Measurements from ENCODE around the gene DNM2. TPM values are rescaled to one million over a fixed set of nuclear protein-coding genes. Genes with fewer than 3 reads are reported as not detected.
"Not testable (repeated sequence)": the region's sequence is repeated elsewhere in the genome, so short reads cannot be mapped to it uniquely, and the experiment has no call there.

DNM2 gene
- total RNA-seq, 2 experiments from 2014 or later = 279 to 286 TPM

DNA sequence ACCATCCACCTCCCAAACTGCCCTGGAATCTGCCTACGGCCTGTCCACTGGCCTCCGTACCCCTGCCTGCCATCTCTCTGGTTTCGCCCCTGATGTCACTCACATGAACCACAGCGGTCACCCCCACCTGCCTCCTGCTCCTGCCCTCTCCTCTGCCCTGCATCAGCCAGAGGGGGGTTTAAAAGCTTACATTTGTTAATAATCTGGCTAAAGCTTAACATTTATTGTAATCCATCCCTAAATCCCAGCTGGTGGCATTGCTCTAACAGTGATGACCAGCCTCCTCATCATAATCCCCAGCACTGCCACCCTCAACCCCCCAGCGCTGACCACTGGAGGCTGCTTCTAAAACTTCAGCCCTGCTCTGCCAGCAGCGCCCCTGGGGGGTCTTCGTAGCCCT, 38.9 kb downstream of the DNM2 start:
- no peak overlapping the region for H3K4me3 Mint-ChIP-seq
- ChIA-PET CTCF (interaction anchor here (2.1 kb wide), 1 partner anchor 39 kb away, joined by 12 read pairs; the partner anchor contains the start of gene DNM2), POLR2A (interaction anchor here (1.0 to 4.3 kb wide), 2 partner anchors 39 to 56 kb away, joined by 4 to 80 read pairs; partner anchors contain the start of genes DNM2 and QTRT1)
- H3K9me3 Mint-ChIP-seq = no peaks in the 10 kb centered on the region
- Histone ChIP-seq H3K36me3 (ENCODE audit: insufficient read depth, low read length) (peaks cover 13% of the 10 kb centered on the region), H3K9me3 (ENCODE audit: control insufficient read depth in 1 of 2, insufficient read depth in 1 of 2, low read length in 2 of 2) (no peaks in the 10 kb centered on the region), H3K4me3 (ENCODE audit: low read length) (no peak overlapping the region), H3K4me1 (ENCODE audit: insufficient read depth, low read length) (peaks cover 88% of the 10 kb centered on the region), H3K27ac (ENCODE audit: low read depth in 1 of 2, low read length in 2 of 2) (peak overlapping the region in 1 of 2 donors; percentile 14), H3K27me3 (ENCODE audit: control insufficient read depth in 1 of 2, insufficient read depth in 2 of 2, low read length in 2 of 2) (no peaks in the 10 kb centered on the region)
- ATAC-seq (ENCODE audit: poor library complexity) = no peak
- H3K4me1 Mint-ChIP-seq (ENCODE audit: low read depth) = peaks cover 89% of the 10 kb centered on the region
- H3K36me3 Mint-ChIP-seq (ENCODE audit: low read depth) = peaks cover 36% of the 10 kb centered on the region
- intact Hi-C loops (cut with DNase I, micrococcal nuclease) = no loop called here
- H3K27ac Mint-ChIP-seq = peak overlapping the region; percentile 96
- H3K27me3 Mint-ChIP-seq = no peaks in the 10 kb centered on the region
- TF ChIP-seq, protein P1, sequence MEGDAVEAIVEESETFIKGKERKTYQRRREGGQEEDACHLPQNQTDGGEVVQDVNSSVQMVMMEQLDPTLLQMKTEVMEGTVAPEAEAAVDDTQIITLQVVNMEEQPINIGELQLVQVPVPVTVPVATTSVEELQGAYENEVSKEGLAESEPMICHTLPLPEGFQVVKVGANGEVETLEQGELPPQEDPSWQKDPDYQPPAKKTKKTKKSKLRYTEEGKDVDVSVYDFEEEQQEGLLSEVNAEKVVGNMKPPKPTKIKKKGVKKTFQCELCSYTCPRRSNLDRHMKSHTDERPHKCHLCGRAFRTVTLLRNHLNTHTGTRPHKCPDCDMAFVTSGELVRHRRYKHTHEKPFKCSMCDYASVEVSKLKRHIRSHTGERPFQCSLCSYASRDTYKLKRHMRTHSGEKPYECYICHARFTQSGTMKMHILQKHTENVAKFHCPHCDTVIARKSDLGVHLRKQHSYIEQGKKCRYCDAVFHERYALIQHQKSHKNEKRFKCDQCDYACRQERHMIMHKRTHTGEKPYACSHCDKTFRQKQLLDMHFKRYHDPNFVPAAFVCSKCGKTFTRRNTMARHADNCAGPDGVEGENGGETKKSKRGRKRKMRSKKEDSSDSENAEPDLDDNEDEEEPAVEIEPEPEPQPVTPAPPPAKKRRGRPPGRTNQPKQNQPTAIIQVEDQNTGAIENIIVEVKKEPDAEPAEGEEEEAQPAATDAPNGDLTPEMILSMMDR (IDR thresholded peaks at IDR 0.05) = no peak
- DNase-seq = no peak

DNA sequence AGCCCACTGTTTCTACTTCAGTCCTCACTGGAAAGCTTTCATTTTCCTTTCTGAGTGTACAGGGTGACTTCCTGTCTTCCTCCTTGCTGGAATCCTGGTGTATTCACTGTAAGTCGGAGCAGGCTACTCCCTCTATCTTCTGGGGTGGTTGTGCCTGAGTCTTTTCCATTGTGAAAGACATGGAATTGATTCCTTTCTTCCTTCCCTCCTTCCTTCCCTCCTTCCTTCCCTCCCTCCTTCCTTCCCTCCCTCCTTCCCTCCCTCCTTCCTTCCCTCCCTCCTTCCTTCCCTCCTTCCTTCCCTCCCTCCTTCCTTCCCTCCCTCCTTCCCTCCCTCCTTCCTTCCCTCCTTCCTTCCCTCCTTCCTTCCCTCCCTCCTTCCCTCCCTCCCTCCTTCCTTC, 40.2 kb downstream of the DNM2 start:
- Histone ChIP-seq H3K27ac (ENCODE audit: low read depth in 1 of 2, low read length in 2 of 2) (peak overlapping the region; percentile 29 to 45), H3K36me3 (ENCODE audit: insufficient read depth, low read length) (peaks cover 15% of the 10 kb centered on the region), H3K4me1 (ENCODE audit: insufficient read depth, low read length) (peaks cover 88% of the 10 kb centered on the region)
- H3K36me3 Mint-ChIP-seq (ENCODE audit: low read depth) = peaks cover 49% of the 10 kb centered on the region
- H3K4me1 Mint-ChIP-seq (ENCODE audit: low read depth) = peaks cover 90% of the 10 kb centered on the region
- not testable (repeated sequence) for ATAC-seq (ENCODE audit: poor library complexity); H3K4me3 Mint-ChIP-seq; H3K9me3 Mint-ChIP-seq; H3K27me3 Mint-ChIP-seq; H3K4me3 ChIP-seq (ENCODE audit: low read length); H3K27me3 ChIP-seq (ENCODE audit: control insufficient read depth in 1 of 2, insufficient read depth in 2 of 2, low read length in 2 of 2); H3K9me3 ChIP-seq (ENCODE audit: control insufficient read depth in 1 of 2, insufficient read depth in 1 of 2, low read length in 2 of 2); DNase-seq
- intact Hi-C loops (cut with DNase I, micrococcal nuclease) = loop anchor here in 1 of 2 experiments (2.0 kb wide), 1 partner anchor 77 kb away; no protein-coding TSS in a partner anchor
- CTCF ChIA-PET = interaction anchor here (6.7 kb wide), 1 partner anchor 40 kb away, joined by 45 read pairs; the partner anchor contains the start of gene DNM2
- H3K27ac Mint-ChIP-seq = peak overlapping the region; percentile 96
- POLR2A ChIA-PET = interaction anchor here (3.5 to 4.3 kb wide), 2 partner anchors 40 to 78 kb away, joined by 16 to 80 read pairs; partner anchors contain the start of genes DNM2 and TMED1

DNA sequence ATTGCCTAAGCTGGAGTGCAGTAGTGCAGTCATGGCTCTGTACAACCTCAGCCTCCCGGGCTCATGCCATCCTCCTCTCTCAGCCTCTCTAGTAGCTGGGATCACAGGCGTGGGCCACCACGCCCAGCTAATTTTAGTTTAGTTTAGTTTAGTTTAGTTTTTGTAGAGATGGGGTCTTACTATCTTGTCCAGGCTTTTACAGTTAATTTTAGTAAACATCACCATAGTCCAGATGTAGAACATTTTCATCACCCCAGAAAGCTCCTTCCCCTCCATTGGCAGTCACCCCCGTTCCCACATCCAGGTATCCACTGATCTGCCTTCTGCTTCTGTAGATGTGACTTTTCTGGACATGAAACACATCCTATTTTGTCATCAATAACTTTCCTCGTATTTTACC, 41.1 kb downstream of the DNM2 start:
- intact Hi-C loops (cut with DNase I, micrococcal nuclease) = loop anchor here (1.0 to 2.0 kb wide), 3 partner anchors 28 to 76 kb away; no protein-coding TSS in a partner anchor
- Histone ChIP-seq H3K4me3 (ENCODE audit: low read length) (peak overlapping the region; percentile 34), H3K9me3 (ENCODE audit: control insufficient read depth in 1 of 2, insufficient read depth in 1 of 2, low read length in 2 of 2) (no peaks in the 10 kb centered on the region), H3K36me3 (ENCODE audit: insufficient read depth, low read length) (peaks cover 15% of the 10 kb centered on the region), H3K27me3 (ENCODE audit: control insufficient read depth in 1 of 2, insufficient read depth in 2 of 2, low read length in 2 of 2) (no peaks in the 10 kb centered on the region), H3K4me1 (ENCODE audit: insufficient read depth, low read length) (peaks cover 96% of the 10 kb centered on the region), H3K27ac (ENCODE audit: low read depth in 1 of 2, low read length in 2 of 2) (peak overlapping the region; percentile 74 to 91)
- Mint-ChIP-seq H3K27ac (peak overlapping the region; percentile 93), H3K36me3 (ENCODE audit: low read depth) (peaks cover 57% of the 10 kb centered on the region), H3K27me3 (no peaks in the 10 kb centered on the region), H3K4me3 (peak overlapping the region; percentile 67), H3K9me3 (no peaks in the 10 kb centered on the region), H3K4me1 (ENCODE audit: low read depth) (peaks cover 90% of the 10 kb centered on the region)
- CTCF ChIA-PET = interaction anchor here (1.1 to 6.7 kb wide), 3 partner anchors 41 to 105 kb away, joined by 3 to 45 read pairs (median 9); partner anchors contain the start of gene DNM2
- ATAC-seq (ENCODE audit: poor library complexity) = no peak
- no peak for DNase-seq
- POLR2A ChIA-PET = interaction anchor here (0.7 to 4.3 kb wide), 15 partner anchors 8 to 800 kb away, joined by 3 to 80 read pairs (median 5); partner anchors contain the start of genes CARM1, DNM2, ELOF1 and QTRT1
- TF ChIP-seq, protein P1 (IDR thresholded peaks at IDR 0.05) = no peak

Measured in CD4-positive, alpha-beta T cell (primary cell).